GM20431 (cell line): ENCODE results near the gene ROCK2.
"Not testable (repeated sequence)": the region's sequence is repeated elsewhere in the genome, so short reads cannot be mapped to it uniquely, and the experiment has no call there.

Experiments used
- in situ Hi-C: fragments of 300-500 bp; cut with MseI, MboI; formaldehyde crosslinking; loops from one replicate; pipeline ENCODE4 v1.15.0; 2020; ENCODE audit warnings: low sequenced_read_pairs; ENCODE audit not compliant: unreplicated experiment

ROCK2 gene

DNA sequence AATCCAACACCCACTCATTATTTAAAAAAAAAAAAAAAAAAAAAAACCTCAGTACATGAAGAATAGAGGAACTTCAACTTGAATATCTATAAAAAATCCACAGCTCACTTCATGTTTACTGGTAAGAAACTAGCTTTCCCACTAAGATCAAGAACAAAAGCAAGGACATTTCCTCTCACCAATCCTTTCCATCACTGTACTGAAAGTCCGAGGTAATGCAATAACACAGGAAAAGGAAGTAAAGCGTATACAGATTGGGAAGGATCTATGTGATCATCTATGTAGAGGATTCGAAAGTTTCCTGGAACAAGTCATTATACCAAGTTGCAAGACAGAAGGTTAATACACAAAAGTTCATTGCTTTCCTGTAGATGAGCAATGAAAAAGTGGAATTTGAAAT lies 63.2 kb downstream of the ROCK2 start:
- in situ Hi-C loops = no loop called here

DNA sequence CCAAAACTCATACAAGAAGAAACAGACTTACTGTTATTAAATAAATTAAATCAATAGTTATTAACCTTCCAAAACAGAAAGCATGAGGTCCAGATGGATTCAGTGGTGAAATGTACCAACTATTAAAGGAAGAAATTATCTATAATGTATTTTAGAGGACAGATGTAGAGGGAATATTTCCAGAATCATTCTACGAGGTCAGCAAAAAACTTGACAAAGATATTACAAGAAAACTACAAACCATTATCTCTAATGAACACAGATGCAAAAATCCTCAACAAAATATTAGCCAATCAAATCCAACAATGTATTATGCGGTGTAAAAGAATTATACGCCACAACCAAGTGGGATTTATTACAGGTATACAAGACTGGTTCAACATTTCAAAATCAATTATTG lies 63.7 kb downstream of the ROCK2 start:
- in situ Hi-C loops = no loop called here

DNA sequence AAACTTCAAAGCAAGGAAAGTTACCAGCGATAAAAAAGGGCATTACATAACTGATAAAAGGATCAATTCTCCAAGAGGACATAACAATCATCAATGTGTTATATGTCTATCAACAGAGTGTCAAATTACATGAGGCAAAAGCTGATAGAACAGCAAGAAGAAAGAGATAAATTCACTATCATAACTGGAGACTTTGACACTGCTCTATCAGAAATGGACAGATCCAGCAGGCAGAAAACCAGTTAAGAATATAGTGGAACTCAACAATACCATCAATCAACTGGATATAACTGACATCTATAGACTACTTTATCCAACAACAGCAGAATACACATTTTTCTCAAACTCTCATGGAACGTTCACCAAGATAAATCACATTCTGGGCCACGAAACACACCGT lies 65.0 kb downstream of the ROCK2 start:
- in situ Hi-C loops = no loop called here

DNA sequence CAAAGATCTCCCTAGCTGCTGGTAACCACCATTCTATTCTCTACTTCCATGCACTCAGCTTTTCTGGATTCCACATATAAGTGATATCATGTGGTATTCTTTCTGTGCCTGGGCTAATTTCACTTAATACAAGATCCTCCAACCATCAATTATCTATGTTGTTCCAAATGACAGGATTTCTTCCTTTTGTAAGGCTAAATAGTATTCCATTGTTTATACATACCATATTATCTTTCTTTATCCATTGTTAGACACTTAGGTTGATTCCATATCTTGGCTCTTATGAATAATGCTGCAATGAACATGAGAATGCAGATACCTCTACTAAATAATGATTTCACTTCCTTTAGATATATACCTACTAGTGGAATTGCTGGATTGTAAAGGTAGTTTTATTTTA lies 66.2 kb downstream of the ROCK2 start:
- in situ Hi-C loops = no loop called here

DNA sequence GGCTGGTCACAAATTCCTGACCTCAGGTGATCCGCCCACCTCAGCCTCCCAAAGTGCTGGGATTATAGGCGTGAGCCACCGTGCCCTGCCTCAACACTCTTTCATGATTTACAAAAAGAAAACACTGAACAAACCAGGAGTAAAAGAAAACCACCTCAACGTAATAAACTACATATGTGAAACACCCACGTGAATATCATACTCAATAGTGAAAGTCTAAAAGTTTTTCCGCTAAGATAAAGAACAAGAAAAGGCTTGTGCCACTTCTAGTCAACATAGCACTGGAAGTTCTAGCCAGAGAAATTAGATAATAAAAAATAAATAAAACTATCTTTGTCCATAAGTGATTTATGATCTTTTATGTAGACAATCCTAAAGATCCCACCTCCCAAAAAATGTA lies 68.5 kb downstream of the ROCK2 start:
- in situ Hi-C loops = no loop called here

DNA sequence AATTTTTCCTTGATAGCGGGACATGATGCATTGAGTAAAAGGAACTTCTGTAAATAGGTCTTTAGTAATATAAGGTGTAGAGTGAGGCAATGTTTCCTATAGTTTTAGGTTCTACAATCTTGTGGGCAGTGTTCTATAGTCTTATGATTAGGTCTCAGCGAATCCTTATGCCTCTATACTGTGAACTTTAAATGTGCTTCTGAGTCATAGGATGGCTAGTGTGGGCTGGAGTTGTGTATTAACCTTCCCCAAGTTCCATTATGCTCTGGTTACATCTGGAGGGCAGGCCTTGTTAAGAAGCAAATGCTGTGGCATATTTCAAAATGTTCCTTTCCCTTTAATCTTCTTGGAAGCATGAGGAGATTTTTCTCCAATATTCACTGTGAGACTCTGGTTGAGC lies 73.5 kb downstream of the ROCK2 start:
- in situ Hi-C loops = no loop called here

DNA sequence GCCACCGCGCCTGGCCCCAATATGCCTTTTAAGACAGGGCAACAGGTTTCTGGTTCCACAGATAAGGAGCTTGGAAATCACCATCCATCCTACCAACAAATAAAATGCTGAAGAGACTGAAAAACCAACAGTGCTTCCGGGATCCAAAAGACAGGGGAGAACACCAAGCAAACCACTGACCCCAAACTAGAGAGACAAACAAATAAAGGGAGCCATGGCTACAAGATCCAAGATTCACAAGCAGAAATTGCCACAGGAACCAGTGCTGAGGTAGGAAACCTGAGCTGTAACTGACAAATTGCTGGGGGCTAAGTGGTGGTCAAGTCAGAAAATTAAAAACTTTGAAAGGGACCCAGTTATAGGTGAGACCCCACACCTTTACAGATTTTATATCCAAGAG lies 76.5 kb downstream of the ROCK2 start:
- in situ Hi-C loops = no loop called here

DNA sequence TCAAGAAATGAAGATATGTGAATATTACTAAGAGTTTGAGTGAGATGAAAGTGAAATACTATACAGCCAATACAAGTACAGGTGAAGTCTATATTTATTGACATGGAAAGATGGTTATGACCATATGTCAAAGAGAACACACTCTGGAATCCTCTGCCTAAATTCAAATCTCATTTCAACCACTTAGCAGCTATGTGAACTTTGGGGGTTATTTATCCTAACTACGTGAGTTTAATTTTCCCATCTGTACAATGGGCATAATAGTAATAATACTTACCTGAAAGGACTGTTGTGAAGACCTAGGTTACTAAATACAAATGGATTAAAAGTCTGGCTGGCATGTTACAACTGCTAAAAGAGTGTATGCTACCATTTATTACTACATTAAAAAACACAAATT lies 79.6 kb downstream of the ROCK2 start:
- in situ Hi-C loops = no loop called here

DNA sequence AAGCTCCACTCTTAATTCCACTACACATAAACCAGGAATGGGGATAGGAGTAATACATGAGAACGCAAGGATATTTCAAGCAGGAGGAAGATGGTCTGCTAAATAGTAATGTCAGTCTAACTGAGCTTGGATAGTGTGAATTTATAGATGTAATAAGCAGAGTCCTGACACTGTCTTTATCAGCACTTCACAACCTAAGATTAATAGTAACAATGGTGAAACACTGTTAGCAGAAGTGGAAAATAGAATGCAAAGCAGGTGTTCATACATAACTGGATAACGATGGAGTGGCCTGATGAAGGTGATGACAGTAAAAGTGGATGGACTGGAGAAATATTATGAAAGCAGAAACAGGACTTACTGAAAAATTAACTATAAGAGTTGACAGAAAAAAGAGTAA lies 80.4 kb downstream of the ROCK2 start:
- in situ Hi-C loops = no loop called here

DNA sequence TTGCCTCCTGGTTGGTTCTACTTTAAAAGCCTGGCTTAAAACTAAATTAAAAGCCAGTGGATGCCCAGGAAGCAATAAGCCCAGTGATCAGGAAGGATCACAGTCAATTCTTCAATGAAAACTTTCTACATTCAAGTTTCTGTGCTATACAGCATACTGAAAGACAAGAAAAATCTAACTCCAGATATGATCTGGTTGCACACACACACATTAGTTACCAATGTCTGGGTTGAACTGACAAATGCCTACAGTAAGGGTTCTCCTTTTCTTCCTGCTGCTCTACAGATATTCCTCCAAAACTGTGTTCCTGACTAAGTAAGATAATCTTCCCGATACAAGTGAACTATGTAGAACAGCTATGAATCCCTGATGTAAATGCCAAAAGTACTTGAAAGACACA lies 81.3 kb downstream of the ROCK2 start:
- in situ Hi-C loops = no loop called here

DNA sequence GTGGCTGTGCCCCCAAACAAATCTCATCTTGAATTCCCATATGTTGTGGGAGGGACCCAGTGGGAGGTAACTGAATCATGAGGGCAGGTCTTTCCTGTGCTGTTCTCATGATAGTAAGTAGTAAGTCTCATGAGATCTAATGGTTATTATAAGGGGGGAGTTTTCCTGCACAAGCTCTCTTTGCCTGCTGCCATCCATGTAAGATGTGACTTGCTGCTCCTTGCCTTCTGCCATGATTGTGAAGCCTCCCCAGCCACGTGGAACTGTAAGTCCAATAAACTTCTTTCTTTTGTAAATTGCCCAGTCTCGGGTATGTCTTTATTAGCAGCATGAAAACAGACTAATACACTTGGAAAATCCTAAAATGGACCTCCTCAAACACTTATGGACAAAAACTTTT lies 82.0 kb downstream of the ROCK2 start:
- in situ Hi-C loops = not testable (repeated sequence)

DNA sequence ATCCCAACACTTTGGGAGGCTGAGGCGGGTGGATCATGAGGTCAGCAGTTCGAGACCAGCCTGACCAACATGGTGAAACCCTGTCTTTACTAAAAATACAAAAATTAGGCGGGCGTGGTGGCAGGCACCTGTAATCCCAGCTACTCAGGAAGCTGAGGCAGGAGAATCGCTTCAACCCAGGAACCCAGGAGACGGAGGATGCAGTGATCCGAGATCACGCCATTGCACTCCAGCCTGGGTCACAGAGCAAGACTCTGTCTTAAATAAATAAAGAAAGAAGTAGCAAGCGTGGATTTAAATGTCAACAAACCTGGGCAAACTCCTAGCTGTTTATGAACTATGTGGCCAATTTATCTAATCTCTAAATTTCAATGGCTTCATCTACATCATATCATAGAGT lies 82.9 kb downstream of the ROCK2 start:
- in situ Hi-C loops = not testable (repeated sequence)

DNA sequence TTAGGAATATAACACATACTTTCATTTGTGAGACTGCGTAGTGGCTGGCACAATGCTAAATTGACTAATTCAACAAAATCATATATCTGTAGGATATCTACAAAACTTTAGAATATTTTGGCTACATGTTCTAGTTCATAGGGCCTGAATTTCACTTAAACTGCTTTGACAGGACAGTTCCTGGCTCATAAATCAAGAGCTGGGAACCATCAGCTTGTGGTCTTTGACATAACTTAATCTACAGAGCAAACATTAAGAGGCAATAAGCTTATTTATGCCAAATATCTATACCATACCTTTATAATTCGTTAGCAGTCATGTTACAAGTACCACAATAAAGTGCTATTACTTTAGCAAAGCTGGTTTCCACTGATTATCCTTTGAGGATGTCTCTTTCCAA lies 83.5 kb downstream of the ROCK2 start:
- in situ Hi-C loops = no loop called here

DNA sequence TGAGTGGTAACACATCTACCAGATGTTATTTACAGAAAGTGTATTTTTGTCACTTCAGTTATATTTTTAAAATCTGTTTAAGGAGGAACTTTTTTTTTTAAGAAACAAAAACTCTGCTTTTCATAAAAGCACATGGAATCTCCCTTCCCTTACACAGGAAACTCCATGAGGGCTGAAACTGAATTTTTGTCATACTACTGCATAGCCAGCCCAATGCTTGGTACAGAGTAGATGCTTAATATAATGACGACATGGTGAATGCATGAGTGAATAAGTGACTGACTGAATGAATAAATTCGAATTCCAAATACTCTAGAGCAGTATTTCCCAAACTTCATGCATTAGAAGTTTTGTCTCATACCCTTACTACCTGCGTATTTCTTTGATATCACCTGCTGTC lies 86.5 kb downstream of the ROCK2 start:
- in situ Hi-C loops = no loop called here

DNA sequence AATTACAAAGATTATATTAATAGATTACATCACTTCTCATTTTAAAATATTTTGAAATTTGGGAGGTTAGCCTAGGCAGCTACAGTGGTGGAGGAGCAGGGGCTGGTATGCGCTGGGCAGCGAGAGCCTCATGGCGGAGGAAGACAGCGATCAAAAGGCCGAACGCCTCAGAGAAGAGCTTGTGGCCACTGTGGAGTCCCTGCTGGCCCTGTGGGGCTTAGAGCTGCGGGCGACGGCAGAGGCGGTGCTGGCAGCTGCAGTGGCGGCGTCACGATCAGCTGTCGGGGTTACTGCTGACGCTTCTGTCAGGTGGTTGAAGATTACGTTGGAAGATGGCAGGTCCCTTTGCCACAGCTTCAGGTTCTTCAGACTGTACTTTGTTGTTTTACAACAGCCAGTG lies 87.4 kb downstream of the ROCK2 start:
- in situ Hi-C loops = no loop called here

DNA sequence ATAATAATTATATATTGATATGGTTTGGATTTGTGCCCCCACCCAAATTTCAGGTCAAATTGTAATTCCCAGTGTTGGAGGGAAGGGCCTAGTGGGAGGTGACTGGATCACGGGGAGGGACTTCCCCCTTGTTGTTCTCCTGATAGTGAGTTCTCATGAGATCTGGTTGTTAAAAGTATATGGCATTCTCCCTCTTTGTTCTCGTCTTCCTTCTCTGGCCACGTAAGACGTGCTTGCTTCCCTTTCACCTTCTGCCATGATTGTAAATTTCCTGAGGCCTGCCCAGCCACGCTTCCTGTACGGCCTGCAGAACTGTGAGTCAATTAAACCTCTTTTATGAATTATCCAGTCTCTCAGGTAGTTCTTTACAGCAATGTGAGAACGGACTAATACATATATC lies 88.3 kb downstream of the ROCK2 start:
- in situ Hi-C loops = no loop called here

DNA sequence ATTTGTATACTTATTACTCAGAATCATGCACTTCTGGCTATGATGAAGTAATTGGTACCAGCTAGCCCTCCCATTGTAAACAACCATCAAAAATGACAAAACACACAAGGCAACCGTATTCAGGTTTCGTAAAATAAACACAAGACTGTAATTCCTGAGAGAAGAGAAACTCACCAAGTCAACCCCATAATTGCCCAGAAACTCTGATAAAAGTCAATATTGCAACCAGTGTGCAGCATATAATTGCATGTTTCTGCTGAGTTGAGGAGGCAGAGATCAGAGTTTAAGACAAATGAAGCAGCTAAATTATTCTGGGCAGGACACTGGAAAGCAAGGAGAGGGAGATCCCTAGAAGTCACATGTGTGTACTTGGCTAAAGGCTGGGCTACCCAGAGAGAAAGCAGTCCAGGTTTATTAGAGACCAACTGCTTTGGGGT lies 90.3 kb downstream of the ROCK2 start:
- in situ Hi-C loops = no loop called here

DNA sequence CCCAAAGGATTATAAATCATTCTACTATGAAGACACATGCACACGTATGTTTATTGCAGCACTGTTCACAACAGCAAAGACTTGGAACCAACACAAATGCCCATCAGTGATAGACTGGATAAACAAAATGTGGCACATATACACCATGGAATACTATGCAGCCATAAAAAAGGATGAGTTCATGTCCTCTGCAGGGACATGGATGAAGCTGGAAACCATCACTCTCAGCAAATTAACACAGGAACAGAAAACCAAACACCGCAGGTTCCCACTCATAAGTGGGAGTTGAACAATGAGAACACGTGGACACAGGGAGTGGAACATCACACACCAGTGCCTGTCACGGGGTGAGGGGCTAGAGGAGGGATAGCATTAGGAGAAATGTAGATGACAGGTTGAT lies 92.0 kb downstream of the ROCK2 start:
- in situ Hi-C loops = not testable (repeated sequence)

DNA sequence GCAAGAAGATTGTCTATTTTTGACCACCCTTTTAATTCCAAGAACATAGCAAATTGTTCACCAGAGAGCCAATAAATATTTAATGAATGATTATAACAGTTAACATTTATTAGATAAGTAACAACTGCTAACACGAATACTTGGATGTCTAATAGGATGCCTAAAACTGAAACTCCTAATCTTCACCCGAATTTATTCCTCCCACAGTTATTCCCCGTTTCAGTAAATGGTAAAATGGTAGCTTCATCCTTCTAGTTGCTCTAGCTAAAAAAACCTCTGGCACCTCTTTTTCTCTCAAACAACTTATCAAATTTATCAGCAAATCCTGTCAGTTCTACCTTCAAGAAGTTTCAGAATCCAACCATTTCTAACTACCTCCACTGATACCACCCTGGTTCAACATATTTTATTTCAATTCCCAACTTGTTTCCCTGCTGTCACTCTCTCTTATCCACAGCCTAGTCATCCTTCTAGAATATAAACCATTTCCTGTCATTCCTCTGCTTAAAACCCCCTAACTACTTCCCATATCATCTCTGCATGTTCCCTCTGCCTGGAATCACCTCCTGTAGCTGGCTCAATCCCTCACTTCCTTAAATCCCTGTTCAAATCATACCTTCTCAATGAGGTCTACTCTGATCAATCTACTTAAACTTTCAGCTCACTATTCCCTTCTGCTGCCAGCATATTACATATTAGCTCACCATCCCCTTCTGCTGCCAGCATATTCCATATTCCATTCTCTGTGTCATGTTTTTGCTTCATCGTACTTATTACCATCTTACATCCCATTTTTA lies 93.8 kb downstream of the ROCK2 start:
- in situ Hi-C loops = no loop called here

DNA sequence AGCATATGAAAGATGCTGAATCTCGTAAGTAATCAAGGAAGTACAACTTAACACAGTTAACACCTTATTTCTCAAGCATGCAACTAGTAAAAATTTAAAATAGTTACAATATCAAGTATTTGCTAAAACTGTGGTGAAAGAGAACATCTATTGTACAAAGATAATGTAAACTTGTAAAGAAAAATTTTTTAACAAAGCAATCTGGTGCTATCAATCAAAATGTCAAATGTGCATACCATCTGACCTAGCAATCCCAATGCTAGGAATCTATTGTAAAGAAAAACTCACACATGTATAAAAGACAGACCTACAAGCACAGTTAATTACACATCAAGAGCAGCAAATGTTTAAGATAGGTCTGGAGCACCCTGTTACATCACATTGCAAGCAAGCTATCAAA lies 99.1 kb downstream of the ROCK2 start:
- in situ Hi-C loops = loop anchor here (25.0 kb wide), 1 partner anchor 342 kb away; no protein-coding TSS in a partner anchor

DNA sequence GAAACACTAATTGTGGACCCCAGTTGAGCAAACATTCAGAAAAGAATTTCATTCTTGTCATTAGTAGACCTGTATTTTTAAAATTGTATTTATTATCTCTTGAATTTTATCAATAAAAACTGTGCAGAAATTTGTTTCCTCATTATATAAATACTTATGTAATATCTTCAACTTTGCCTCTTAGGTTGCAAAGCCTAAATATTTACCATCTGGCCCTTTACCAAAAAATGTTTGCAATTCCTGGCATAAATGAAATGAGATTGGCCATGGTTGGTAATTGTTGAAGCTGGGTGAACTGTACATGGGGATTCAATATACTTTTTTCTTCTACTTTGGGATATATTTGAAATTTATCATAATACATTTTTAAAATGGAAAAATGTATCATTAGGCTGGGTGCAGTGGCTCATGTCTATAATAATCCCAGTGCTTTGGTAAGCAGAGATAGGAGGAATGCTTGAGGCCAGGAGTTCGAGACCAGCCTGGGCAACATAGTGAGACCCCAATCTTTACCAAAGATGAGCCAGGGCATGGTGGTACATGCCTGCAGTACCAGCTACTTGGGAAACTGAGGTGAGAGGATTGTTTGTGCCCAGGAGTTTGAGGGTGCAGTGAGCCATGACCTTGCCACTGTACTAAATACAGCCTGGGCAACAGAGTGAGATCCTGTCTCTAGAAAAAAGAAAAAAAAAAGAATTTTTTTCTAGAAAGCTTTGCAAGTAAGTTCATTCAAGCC lies 100.2 kb downstream of the ROCK2 start:
- in situ Hi-C loops = loop anchor here (25.0 kb wide), 1 partner anchor 343 kb away; no protein-coding TSS in a partner anchor
